Common myeloid progenitor, CD34-positive (primary cell): ENCODE measurements around the gene TREH.
A peak's percentile ranks its signal among the peaks of the same experiment; 100 is the strongest.

Source experiments
- CTCF ChIA-PET: fragments of 350-600 bp; sonication (Branson Sonifier 250); formaldehyde crosslinking; loops from one replicate; lab custom pipeline; 2021; ENCODE audit warnings: antibody characterized with exemption; lab: Charles Lee
- POLR2A ChIA-PET: fragments of 350-600 bp; sonication (Branson Sonifier 250); formaldehyde crosslinking; loops from one replicate; lab custom pipeline; 2021; ENCODE audit warnings: antibody characterized with exemption; lab: Charles Lee
- DNase-seq, 3 donors: peaks; one replicate each; pipeline versions ENCODE4 v3.0.0 to v3.0.0-alpha.2; 2013
- H3K27ac ChIP-seq, 2 experiments: 1 replicate in 1 of 2; 2 replicates in 1 of 2; pipeline ENCODE4 v1.7.0; 2013; ENCODE audit warnings: inconsistent platforms in 2 of 2, low read length in 2 of 2, mild to moderate bottlenecking in 2 of 2, low read depth in 1 of 2, moderate library complexity in 1 of 2; ENCODE audit not compliant: severe bottlenecking in 2 of 2, insufficient read depth in 1 of 2, poor library complexity in 1 of 2
- H3K27me3 ChIP-seq, 5 experiments: replicated peaks in 2 of 5; 1 replicate in 3 of 5; 2 replicates in 2 of 5; pipeline versions ENCODE4 v1.6.1 to v1.7.0; 2013; ENCODE audit warnings: low read length in 4 of 5, mild to moderate bottlenecking in 2 of 5, moderate library complexity in 2 of 5, inconsistent platforms in 1 of 5; ENCODE audit not compliant: insufficient read depth in 5 of 5, control insufficient read depth in 4 of 5
- H3K36me3 ChIP-seq, 4 experiments: 1 replicate in 2 of 4; 2 replicates in 2 of 4; pipeline versions ENCODE4 v1.6.1 to v1.7.0; 2013; ENCODE audit warnings: low read length in 3 of 4, control low read depth in 1 of 4, mild to moderate bottlenecking in 1 of 4; ENCODE audit not compliant: control insufficient read depth in 4 of 4, insufficient read depth in 4 of 4
- H3K4me1 ChIP-seq, 4 experiments: 1 replicate in 3 of 4; 2 replicates in 1 of 4; pipeline versions ENCODE4 v1.6.1 to v1.7.1; 2013; ENCODE audit warnings: low read length in 3 of 4, mild to moderate bottlenecking in 3 of 4, control low read depth in 1 of 4, inconsistent platforms in 1 of 4, moderate library complexity in 1 of 4; ENCODE audit not compliant: control insufficient read depth in 4 of 4, insufficient read depth in 4 of 4; ENCODE audit errors: control extremely low read depth in 1 of 4
- H3K4me3 ChIP-seq, 7 experiments: 1 replicate in 4 of 7; 2 replicates in 3 of 7; pipeline versions ENCODE4 v1.5.1 to v1.7.0; 2013; ENCODE audit warnings: mild to moderate bottlenecking in 7 of 7, low read length in 6 of 7, moderate library complexity in 6 of 7, inconsistent platforms in 2 of 7, low read depth in 2 of 7, control low read depth in 1 of 7; ENCODE audit not compliant: insufficient read depth in 4 of 7, control insufficient read depth in 1 of 7; ENCODE audit errors: extremely low read depth in 1 of 7
- H3K9me3 ChIP-seq, 5 experiments: 1 replicate in 4 of 5; 2 replicates in 1 of 5; pipeline versions ENCODE4 v1.6.1 to v1.7.1; 2013; ENCODE audit warnings: low read length in 4 of 5, mild to moderate bottlenecking in 2 of 5, inconsistent platforms in 1 of 5, low read depth in 1 of 5, moderate library complexity in 1 of 5; ENCODE audit not compliant: control insufficient read depth in 4 of 5, insufficient read depth in 2 of 5; ENCODE audit errors: control extremely low read depth in 1 of 5
- WGBS: methylation state at CpG from one replicate; pipeline ENCODE4 v1.1.5; 2013; ENCODE audit not compliant: insufficient coverage; 5-methylcytosine and 5-hydroxymethylcytosine counted together

The TREH gene

DNA sequence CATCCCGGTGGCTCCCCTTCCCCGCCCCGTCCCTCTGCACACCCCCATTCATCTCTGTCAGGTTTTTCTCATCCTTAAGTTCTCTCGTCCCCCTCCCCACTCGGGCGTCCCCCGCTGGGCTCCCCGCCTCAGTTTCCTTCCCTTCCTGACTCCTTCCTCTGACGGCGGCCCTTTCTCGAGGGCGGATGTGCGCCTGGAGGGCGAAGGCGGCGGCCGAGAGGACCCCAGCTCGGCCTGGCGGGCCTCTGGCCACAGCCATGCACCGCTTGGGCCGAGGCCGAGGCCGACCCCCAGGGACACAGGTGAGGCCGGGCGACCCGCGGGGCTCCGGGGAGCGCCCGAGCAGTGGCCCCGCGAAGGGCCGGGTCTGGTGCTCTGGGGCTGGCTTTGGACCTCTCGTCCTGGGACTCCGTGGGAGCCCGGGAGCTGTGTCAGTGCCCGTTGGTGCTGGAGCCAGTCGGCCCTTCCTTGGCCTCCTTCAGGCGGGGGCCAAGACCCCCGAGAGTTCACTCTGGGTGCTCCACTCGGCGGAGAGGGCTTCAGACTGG, 69.2 kb downstream of the TREH start:
- no peak overlapping the region for H3K27ac ChIP-seq

DNA sequence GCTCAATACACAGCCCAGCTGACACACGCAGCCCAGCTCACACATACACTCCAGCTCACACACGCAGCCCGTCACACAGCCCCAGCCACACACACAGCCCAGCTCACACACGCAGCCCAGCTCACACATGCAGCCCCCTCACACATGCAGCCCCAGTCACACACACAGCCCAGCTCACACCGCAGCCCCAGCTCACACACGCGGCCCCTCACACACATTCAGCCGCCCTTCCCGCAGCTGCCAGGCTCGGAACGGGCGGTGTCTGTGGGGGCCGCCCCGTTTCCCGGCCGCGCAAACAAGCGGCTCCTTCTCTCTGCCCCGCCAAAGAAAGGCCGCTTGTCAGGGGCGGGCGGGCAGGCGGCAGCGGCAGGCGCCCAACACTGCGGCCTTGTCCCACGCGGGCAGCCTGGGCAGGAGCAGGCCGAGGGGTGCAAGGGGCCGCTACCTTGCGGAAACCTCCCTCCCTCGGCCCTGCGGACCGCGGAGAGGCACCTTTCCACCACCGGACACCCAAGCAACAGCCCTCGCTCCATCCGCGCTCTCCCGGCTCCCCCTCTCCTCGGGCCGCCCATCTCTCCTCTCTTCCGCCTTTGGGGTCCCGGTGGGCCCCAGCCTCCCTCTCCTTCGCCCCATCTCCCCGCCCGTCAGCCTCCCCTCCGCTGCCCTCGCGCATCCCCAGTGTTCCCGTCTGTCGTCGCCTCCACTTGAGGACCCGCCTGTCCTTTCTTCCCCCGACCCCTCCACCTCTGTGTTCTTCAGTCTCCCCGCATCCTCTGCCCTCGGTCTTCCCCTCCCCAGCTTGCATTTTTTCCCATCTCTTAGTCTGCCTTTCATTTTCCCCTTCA, 69.8 kb downstream of the TREH start:
- DNase-seq, result peak in 2 of 3 donors; percentile 42 to 50
- CTCF ChIA-PET, result interaction anchor here (0.7 to 12.0 kb wide), 12 partner anchors 10 to 93 kb away, joined by 3 to 133 read pairs (median 4); no protein-coding TSS in a partner anchor
- no peak overlapping the region for H3K27ac ChIP-seq
- peak overlapping the region in 4 of 7 experiments; percentile 14 to 64 (median 60) for H3K4me3 ChIP-seq
- H3K4me1 ChIP-seq, result peaks cover 0 to 47% (median 38%) of the 10 kb centered on the region in 4 experiments
- POLR2A ChIA-PET, result no interaction called here
- H3K36me3 ChIP-seq, result no peaks in the 10 kb centered on the region
- H3K9me3 ChIP-seq, result no peaks in the 10 kb centered on the region
- peaks cover 0 to 44% (median 13%) of the 10 kb centered on the region in 5 experiments for H3K27me3 ChIP-seq
- WGBS, result 8% methylated on average over 43 of the region's 57 CpGs

More for the DNA sequence above, 69.2 kb downstream of the TREH start:
- H3K4me3 ChIP-seq, result peak overlapping the region; percentile 4 to 64 (median 47)
- POLR2A ChIA-PET, result interaction anchor here (0.5 kb wide), 1 partner anchor 39 kb away, joined by 3 read pairs; no protein-coding TSS in a partner anchor
- no peaks in the 10 kb centered on the region for H3K36me3 ChIP-seq
- H3K4me1 ChIP-seq, result peaks cover 0 to 47% (median 38%) of the 10 kb centered on the region in 4 experiments
- CTCF ChIA-PET, result interaction anchor here (0.7 to 12.0 kb wide), 7 partner anchors 9 to 94 kb away, joined by 3 to 133 read pairs (median 4); no protein-coding TSS in a partner anchor
- DNase-seq, result no peak
- H3K9me3 ChIP-seq, result no peaks in the 10 kb centered on the region
- peaks cover 0 to 44% (median 13%) of the 10 kb centered on the region in 5 experiments for H3K27me3 ChIP-seq
- WGBS, result 2% methylated on average over 27 of the region's 42 CpGs

DNA sequence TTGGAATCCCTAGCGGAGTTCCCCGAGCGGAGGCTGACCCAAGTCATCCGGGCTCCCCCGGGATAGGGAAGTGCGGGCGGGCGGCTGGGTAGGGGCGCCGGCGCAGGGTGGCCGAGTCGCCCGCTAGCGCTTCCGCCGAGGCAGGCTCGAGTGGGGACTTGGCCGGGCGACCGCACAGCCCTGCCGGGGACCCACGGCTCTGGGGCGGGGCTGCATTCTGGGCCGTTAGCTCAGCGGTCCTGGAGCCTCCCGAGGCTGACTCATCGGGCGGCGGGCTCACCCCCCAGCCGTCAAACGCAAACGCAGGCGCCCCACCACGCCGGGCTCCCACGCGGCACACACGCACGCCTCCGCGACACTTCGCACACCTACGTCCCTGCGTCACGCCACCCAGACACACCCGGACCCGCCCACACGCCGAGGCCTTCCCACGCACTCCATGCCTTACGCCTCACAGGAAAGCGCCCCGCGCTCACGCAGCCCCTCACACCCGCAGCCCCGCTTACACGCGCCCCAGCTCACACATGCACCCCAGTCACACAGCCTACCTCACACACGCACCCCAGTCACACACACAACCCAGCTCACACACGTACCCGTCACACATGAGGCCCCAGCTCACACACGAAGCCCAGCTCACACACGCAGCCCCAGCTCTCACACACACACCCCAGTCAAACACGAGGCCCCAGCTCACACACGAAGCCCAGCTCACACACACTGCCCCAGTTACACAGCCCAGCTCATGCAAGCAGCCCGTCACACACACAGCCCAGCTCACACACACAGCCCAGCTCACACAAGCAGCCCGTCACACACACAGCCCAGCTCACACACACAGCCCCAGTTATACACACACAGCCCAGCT, 70.9 kb downstream of the TREH start:
- ChIA-PET POLR2A (no interaction called here), CTCF (interaction anchor here (0.7 to 12.0 kb wide), 10 partner anchors 9 to 404 kb away, joined by 3 to 133 read pairs (median 4); no protein-coding TSS in a partner anchor)
- 17% methylated on average over 51 of the region's 69 CpGs for WGBS
- Histone ChIP-seq H3K4me3 (peak overlapping the region; percentile 37 to 77 (median 58)), H3K4me1 (peaks cover 0 to 47% (median 38%) of the 10 kb centered on the region in 4 experiments), H3K27me3 (peaks cover 0 to 44% (median 13%) of the 10 kb centered on the region in 5 experiments), H3K36me3 (no peaks in the 10 kb centered on the region), H3K9me3 (no peaks in the 10 kb centered on the region), H3K27ac (peak overlapping the region in 1 of 2 experiments; percentile 25)
- peak; percentile 77 to 85 (median 80) for DNase-seq

DNA sequence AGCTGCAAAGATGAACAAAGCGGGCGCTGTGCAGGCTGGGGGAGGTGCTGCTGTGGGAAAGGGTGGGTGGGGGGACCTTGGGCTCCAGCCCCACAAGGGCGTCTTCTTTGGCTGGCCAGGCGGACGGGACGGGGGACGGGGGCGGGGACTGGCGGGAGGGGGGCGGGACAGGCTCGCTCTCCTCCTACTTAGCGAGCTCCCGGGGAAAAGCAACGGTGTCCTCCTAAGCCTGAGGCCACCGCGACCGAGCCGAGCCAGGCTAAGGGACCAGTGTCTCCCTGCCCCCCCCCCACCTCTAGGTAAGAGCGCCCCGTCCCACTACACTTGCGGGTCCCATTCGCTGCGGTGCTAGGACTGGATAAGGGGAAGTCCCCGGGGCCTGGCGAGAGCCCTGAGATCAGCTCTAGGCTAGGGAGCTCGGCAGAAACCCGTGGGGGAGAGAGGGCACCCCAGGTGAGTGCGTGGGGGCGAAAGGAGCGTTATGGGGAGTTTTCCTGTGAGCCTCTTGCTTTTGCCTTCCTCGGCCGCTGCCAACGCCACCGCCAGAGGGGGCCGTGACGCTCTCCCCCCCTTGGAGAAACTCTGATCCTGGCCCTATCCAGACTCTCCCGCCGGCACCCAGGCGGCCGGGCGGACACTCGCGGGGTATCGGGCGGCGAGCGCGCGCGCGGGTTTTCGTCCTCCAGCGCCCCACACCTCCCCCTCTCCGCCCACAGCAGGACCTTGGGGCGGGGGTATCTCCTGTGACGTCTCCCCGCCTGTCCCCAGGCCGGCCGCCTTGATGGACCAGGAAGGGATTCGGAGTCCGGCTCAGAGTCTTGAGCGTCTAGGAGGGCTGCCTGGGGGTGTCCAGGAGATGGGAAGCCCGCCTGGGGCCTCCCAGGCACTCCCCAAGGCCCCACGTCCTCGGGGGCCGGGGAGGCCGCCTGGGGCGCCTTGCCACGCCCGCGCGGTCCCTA, 71.8 kb downstream of the TREH start, which contains the start of gene PHLDB1:
Gene PHLDB1, plus strand, starts transcription at position 215 of the 959 bp plus-strand sequence. CDS start 6,222 bp downstream, outside the sequence.
- peak in 2 of 3 donors; percentile 61 to 70 for DNase-seq
- ChIA-PET CTCF (interaction anchor here (1.2 to 12.0 kb wide), 5 partner anchors 8 to 50 kb away, joined by 3 to 133 read pairs (median 4); no protein-coding TSS in a partner anchor), POLR2A (interaction anchor here (0.7 kb wide), 1 partner anchor 12 kb away, joined by 3 read pairs; no protein-coding TSS in a partner anchor)
- peaks cover 0 to 46% (median 37%) of the 10 kb centered on the region in 4 experiments for H3K4me1 ChIP-seq
- H3K9me3 ChIP-seq, result no peaks in the 10 kb centered on the region
- peaks cover 0 to 42% (median 13%) of the 10 kb centered on the region in 5 experiments for H3K27me3 ChIP-seq
- H3K36me3 ChIP-seq, result peaks cover 0 to 4% (median 2%) of the 10 kb centered on the region in 4 experiments
- 2% methylated on average over 32 of the region's 72 CpGs for WGBS
- peak within 1 kb of the TSS in 1 of 2 experiments; percentile 25 for H3K27ac ChIP-seq
- H3K4me3 ChIP-seq, result peak within 1 kb of the TSS; percentile 37 to 77 (median 58)
